Naive B cell (primary cell): Measurements from ENCODE around the gene PHC1. TPM values are rescaled to one million over a fixed set of nuclear protein-coding genes. Genes with fewer than 3 reads are reported as not detected.

ENCODE experiments used
- ATAC-seq, 2 donors: fragments of 150-1000 bp; cut with Tn5 transposase; 2 replicates each; pipeline ENCODE4 v1.10.0; 2021; ENCODE audit warnings: low read depth in 2 of 2, mild to moderate bottlenecking in 2 of 2, moderate library complexity in 2 of 2
- DNase-seq: peaks from one replicate; pipeline ENCODE4 v3.0.0; 2022
- H3K27ac Mint-ChIP-seq, 6 donors: one replicate each; pipeline ENCODE4 v1.8.0; 2020 to 2022; ENCODE audit warnings: mild to moderate bottlenecking in 6 of 6, mixed read lengths in 6 of 6, moderate library complexity in 5 of 6, inconsistent platforms in 2 of 6
- H3K27me3 Mint-ChIP-seq, 3 donors: one replicate each; pipeline ENCODE4 v1.8.0; 2021 to 2022; ENCODE audit warnings: mixed read lengths in 3 of 3, mild to moderate bottlenecking in 1 of 3
- H3K36me3 Mint-ChIP-seq, 2 donors: one replicate each; pipeline ENCODE4 v1.8.0; 2020 to 2022; ENCODE audit warnings: mixed read lengths in 2 of 2, inconsistent platforms in 1 of 2, mild to moderate bottlenecking in 1 of 2
- H3K4me1 Mint-ChIP-seq, 3 donors: one replicate each; pipeline ENCODE4 v1.8.0; 2020 to 2022; ENCODE audit warnings: mixed read lengths in 3 of 3, inconsistent platforms in 1 of 3, mild to moderate bottlenecking in 1 of 3, moderate library complexity in 1 of 3
- H3K4me3 Mint-ChIP-seq, 8 donors: one replicate each; pipeline ENCODE4 v1.8.0; 2020 to 2022; ENCODE audit warnings: mild to moderate bottlenecking in 8 of 8, mixed read lengths in 8 of 8, moderate library complexity in 8 of 8, inconsistent platforms in 2 of 8
- H3K9me3 Mint-ChIP-seq, 7 donors: one replicate each; pipeline ENCODE4 v1.8.0; 2020 to 2022; ENCODE audit warnings: mixed read lengths in 7 of 7, mild to moderate bottlenecking in 5 of 7, inconsistent platforms in 2 of 7, moderate library complexity in 1 of 7
- polyA plus RNA-seq, 6 donors: library from polyadenylated mRNA; unstranded; fragments of 300-500 nt; fragmentation: Illumina TruSeq; gene quantifications; one replicate each; pipeline ENCODE4 v1.2.3, GENCODE V29; 2021; ENCODE audit warnings: low read depth in 6 of 6

PHC1 gene
- polyA plus RNA-seq, 6 donors from 2014 or later, result 14.9 to 31.0 (median 18.8) TPM

GRCh38 chr12:8947737-8948136 lies 33.4 kb downstream of the PHC1 start:
- Mint-ChIP-seq H3K4me3 (peak overlapping the region in 6 of 8 donors; percentile 26 to 100 (median 80)), H3K4me1 (peaks cover 26 to 52% (median 42%) of the 10 kb centered on the region in 3 donors), H3K27me3 (no peaks in the 10 kb centered on the region)

GRCh38 chr12:8948701-8949341 lies 34.5 kb downstream of the PHC1 start:
- Mint-ChIP-seq H3K27me3 (no peaks in the 10 kb centered on the region), H3K27ac (peak overlapping the region; percentile 91 to 99 (median 98)), H3K9me3 (peaks cover 0 to 5% (median 0%) of the 10 kb centered on the region in 7 donors), H3K4me3 (peak overlapping the region; percentile 93 to 100 (median 98)), H3K36me3 (peaks cover 7 to 11% of the 10 kb centered on the region in 2 donors), H3K4me1 (peaks cover 26 to 52% (median 48%) of the 10 kb centered on the region in 3 donors)
- DNase-seq, result peak; percentile 21
- no peak for ATAC-seq

More at GRCh38 chr12:8947737-8948136, 33.4 kb downstream of the PHC1 start:
- H3K36me3 Mint-ChIP-seq, result peaks cover under 1 to 10% of the 10 kb centered on the region in 2 donors
- peak overlapping the region in 4 of 6 donors; percentile 34 to 92 (median 54) for H3K27ac Mint-ChIP-seq
- peaks cover 0 to under 1% (median 0%) of the 10 kb centered on the region in 7 donors for H3K9me3 Mint-ChIP-seq
- no peak for ATAC-seq
- DNase-seq, result peak; percentile 19

DNA sequence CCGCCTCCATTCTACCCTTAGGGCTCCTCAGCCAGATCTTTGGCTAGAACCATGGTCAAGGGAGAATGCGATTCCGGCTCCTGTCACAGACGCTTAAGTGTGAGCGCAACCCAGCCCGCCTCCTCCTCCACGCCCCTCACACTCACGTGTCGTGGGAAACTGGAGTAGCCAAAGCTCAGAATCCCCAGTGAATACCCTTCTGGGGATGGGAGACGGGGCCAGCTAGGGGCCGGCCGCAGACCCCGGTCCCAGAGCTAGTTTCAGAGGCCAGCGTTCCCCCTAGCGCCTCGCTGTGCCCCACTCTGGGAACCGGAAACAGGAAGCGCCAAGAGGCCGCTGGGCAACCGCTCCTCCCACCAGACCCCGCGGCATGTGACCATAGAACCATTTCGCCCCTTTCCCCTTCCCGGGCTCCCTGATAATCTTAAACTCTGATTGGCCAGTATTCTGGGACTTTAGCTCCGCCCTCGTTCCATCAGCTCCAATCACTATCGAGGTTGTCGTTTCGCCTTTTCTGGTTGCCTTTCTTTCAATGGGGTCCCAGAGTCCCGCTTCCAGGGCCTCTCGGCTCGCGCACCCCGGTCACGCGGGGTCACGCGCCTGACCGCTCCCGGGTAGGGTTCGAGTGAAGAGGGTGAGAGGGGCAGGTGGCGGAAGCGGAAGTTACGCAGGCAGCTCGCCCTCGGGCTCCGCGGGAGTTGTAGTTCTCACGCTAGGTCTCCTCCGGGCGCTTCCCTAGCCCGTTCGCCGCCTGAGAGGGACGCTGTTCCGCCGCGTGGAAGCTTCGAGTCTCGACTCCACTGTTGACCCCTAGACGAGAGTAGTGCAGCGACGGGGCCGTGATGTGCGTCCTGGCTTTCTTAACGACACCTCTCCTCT lies 35.3 kb downstream of the PHC1 start, which contains the start of gene M6PR:
M6PR (minus strand) TSS at position 304 of the 879 bp plus-strand sequence. CDS start 3,241 bp downstream, outside the sequence.
- no peaks in the 10 kb centered on the region for H3K27me3 Mint-ChIP-seq
- H3K9me3 Mint-ChIP-seq, result peaks cover 0 to 5% (median 0%) of the 10 kb centered on the region in 7 donors
- peak within 1 kb of the TSS; percentile 93 to 100 (median 98) for H3K4me3 Mint-ChIP-seq
- H3K36me3 Mint-ChIP-seq, result peaks cover 7 to 9% of the 10 kb centered on the region in 2 donors
- H3K4me1 Mint-ChIP-seq, result peaks cover 26 to 52% (median 48%) of the 10 kb centered on the region in 3 donors
- peak; percentile 85 to 86 for ATAC-seq
- peak within 1 kb of the TSS; percentile 91 to 99 (median 98) for H3K27ac Mint-ChIP-seq
- peak; percentile 89 for DNase-seq

DNA sequence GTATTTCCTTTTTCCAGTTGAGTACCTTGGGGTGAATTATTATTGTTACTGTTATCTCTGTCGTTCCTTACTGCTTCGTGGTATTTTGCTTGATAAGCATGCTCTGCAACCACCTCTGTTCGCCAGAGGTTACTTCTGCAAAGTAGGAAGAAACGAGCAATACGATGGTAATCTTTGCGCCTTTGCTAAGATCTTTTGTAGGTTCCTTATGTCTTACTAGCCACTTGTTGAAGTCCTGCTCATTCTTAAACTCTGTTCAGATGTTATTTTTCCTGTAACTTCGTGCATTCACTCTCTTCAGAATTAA lies 35.9 kb downstream of the PHC1 start:
- DNase-seq (no peak), ATAC-seq (peak; percentile 32 to 34)
- Mint-ChIP-seq H3K27ac (peak overlapping the region; percentile 91 to 99 (median 98)), H3K27me3 (no peaks in the 10 kb centered on the region), H3K4me3 (peak overlapping the region; percentile 93 to 100 (median 98)), H3K36me3 (peaks cover 7 to 9% of the 10 kb centered on the region in 2 donors), H3K4me1 (peaks cover 26 to 52% (median 48%) of the 10 kb centered on the region in 3 donors), H3K9me3 (peaks cover 0 to 5% (median 0%) of the 10 kb centered on the region in 7 donors)

- Mint-ChIP-seq H3K4me1 (peaks cover 26 to 52% (median 47%) of the 10 kb centered on the region in 3 donors), H3K9me3 (peaks cover 0 to 5% (median 0%) of the 10 kb centered on the region in 7 donors), H3K4me3 (peak overlapping the region; percentile 93 to 100 (median 98)), H3K36me3 (peaks cover 7 to 9% of the 10 kb centered on the region in 2 donors), H3K27ac (peak overlapping the region; percentile 91 to 99 (median 98)), H3K27me3 (no peaks in the 10 kb centered on the region)
- ATAC-seq (no peak), DNase-seq (no peak)
Measured at GRCh38 chr12:8950702-8951478, 36.6 kb downstream of the PHC1 start.

DNA sequence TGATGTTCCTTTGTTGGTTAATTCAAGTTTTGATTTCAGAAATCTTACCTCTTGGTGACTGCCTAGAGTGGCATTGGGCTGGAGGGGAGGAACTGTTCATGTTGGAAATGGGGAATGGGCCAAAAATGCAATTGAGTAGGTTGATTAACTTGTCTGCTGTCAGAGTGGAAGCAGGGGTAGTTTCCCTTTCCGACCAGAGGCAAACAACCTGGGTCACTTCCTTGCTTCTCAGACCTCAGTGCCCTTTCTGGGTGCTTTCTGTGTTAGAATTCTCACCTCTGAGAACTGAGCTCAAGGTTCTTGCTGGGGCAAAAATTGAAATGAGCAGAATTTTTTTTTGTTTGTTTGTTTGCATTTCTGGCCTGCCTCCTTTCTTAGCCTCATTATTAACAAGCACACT lies 37.4 kb downstream of the PHC1 start:
- H3K4me3 Mint-ChIP-seq, result peak overlapping the region in 4 of 8 donors; percentile 22 to 98 (median 27)
- H3K9me3 Mint-ChIP-seq, result peaks cover 0 to 5% (median 0%) of the 10 kb centered on the region in 7 donors
- H3K27ac Mint-ChIP-seq, result no peak overlapping the region
- peaks cover 7 to 9% of the 10 kb centered on the region in 2 donors for H3K36me3 Mint-ChIP-seq
- H3K4me1 Mint-ChIP-seq, result peaks cover 22 to 43% (median 38%) of the 10 kb centered on the region in 3 donors
- no peak for ATAC-seq
- no peak for DNase-seq
- H3K27me3 Mint-ChIP-seq, result no peaks in the 10 kb centered on the region

DNA sequence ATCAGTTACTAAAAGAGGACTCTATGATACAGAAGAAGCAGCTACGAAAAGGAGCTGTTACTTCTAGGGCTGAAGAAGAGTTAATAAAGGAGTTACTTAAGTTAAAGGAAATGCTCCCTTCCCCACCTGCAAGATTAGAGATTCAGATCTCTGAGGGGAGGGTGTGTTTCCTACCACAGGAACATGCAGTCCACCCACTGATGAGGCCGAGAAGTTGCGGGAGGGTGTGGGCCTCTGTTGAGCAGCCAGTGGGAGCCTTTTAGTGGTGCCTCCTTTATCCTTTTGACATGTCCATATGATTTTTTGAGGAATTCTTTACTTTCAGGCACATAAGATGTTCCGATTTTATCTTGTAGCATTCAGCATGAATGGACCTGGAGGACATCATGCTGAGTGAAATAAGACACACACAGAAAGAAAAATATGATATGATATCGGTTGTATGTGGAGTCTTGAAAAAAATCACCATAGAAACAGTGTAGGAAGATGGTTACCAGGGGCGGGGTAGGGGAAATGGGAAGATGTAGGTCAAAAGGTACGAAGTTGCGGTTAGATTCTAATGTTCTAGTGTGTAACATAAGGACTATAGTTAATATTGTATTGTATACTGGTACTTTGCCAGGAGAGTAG lies 39.6 kb downstream of the PHC1 start:
- Mint-ChIP-seq H3K27ac (no peak overlapping the region), H3K27me3 (no peaks in the 10 kb centered on the region), H3K4me1 (peaks cover 4 to 22% (median 18%) of the 10 kb centered on the region in 3 donors), H3K36me3 (peaks cover 7 to 9% of the 10 kb centered on the region in 2 donors), H3K4me3 (peak overlapping the region in 1 of 8 donors; percentile 50), H3K9me3 (peaks cover 0 to 5% (median 0%) of the 10 kb centered on the region in 7 donors)
- ATAC-seq, result no peak
- no peak for DNase-seq

- no peak overlapping the region for H3K27ac Mint-ChIP-seq
- H3K27me3 Mint-ChIP-seq, result no peaks in the 10 kb centered on the region
- peaks cover 7 to 9% of the 10 kb centered on the region in 2 donors for H3K36me3 Mint-ChIP-seq
Measured at GRCh38 chr12:8956073-8956472, 41.8 kb downstream of the PHC1 start.

DNA sequence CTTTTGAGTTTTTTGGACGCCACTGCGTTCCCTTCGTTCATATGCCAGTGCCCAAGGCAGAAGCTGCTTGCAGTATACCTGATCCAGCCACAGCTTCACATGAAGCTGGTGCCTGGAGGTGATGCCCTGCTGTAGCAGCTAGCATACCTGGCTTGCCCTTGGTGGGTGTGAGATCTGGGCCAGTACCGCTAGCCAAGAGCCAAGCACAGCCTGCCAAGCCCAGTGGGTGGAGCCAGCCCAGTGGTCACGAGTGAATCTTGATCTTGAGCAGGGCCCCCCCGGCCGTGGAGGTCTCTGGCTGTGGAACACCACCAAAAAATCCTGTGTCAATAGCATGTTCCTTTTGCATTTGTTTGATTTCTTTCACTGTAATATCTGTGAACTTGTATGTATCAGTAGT lies 42.5 kb downstream of the PHC1 start:
- Mint-ChIP-seq H3K27ac (peak overlapping the region in 1 of 6 donors; percentile 18), H3K9me3 (peaks cover 0 to 5% (median 0%) of the 10 kb centered on the region in 7 donors), H3K4me1 (peaks cover 0 to 7% (median 3%) of the 10 kb centered on the region in 3 donors), H3K36me3 (peaks cover 7 to 9% of the 10 kb centered on the region in 2 donors), H3K27me3 (no peaks in the 10 kb centered on the region), H3K4me3 (no peak overlapping the region)
- DNase-seq (no peak), ATAC-seq (no peak)

More at GRCh38 chr12:8956073-8956472, 41.8 kb downstream of the PHC1 start:
- ATAC-seq, result no peak
- H3K9me3 Mint-ChIP-seq, result peaks cover 0 to 5% (median 0%) of the 10 kb centered on the region in 7 donors
- H3K4me3 Mint-ChIP-seq, result no peak overlapping the region
- H3K4me1 Mint-ChIP-seq, result peaks cover 0 to 10% (median 7%) of the 10 kb centered on the region in 3 donors
- no peak for DNase-seq

GRCh38 chr12:8957561-8957960 lies 43.3 kb downstream of the PHC1 start:
- H3K4me1 Mint-ChIP-seq, result peaks cover 0 to 7% (median 0%) of the 10 kb centered on the region in 3 donors
- H3K4me3 Mint-ChIP-seq, result no peak overlapping the region

DNA sequence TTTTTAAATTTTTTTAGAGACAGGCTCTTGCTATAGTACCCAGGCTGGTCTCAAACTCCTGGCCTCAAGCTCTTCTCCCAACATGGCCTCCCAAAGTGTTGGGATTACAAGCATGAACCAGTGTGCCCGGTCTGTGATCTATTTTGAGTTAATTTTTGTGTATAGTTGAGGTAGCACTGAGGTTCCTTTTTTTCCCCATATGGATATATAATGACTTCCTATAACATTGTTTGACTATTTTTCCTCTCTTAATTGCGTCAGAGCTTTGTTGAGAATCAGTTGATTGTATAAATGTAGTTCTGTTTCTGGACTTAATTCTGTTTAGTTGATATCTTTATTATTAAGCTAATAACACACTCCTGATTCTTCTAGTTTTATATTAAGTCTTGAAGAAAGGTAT lies 43.8 kb downstream of the PHC1 start:
- H3K27me3 Mint-ChIP-seq, result no peaks in the 10 kb centered on the region
- H3K9me3 Mint-ChIP-seq, result peaks cover 0 to 6% (median 2%) of the 10 kb centered on the region in 7 donors
- no peak overlapping the region for H3K4me3 Mint-ChIP-seq
- H3K4me1 Mint-ChIP-seq, result peaks cover 0 to 2% (median 0%) of the 10 kb centered on the region in 3 donors
- DNase-seq (no peak), ATAC-seq (no peak)
- no peak overlapping the region for H3K27ac Mint-ChIP-seq
- H3K36me3 Mint-ChIP-seq, result peaks cover 4 to 7% of the 10 kb centered on the region in 2 donors

More at GRCh38 chr12:8957561-8957960, 43.3 kb downstream of the PHC1 start:
- H3K36me3 Mint-ChIP-seq, result peaks cover 9 to 11% of the 10 kb centered on the region in 2 donors
- peak overlapping the region in 2 of 6 donors; percentile 15 to 18 for H3K27ac Mint-ChIP-seq
- ATAC-seq (no peak), DNase-seq (no peak)
- H3K9me3 Mint-ChIP-seq, result peaks cover 0 to 7% (median 3%) of the 10 kb centered on the region in 7 donors
- no peaks in the 10 kb centered on the region for H3K27me3 Mint-ChIP-seq

DNA sequence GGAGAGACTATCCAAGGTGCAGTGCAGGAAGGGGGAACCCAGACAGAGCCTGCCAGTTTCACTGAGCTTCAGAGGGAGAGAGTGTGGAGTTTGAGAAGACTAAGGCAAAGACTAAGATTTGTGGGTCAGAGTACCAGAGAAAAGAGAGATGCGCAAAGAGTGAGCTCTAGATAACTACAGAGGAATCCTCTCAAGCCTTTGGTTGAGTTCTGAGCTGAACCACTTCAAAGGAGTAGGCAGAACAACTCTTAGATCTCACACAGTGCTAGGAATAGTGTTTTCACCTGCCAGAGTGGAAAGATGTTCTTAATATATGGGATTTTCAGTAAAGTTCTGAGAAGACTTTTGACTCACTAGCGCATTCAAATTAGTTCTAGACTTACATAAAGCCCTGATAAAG lies 45.9 kb downstream of the PHC1 start:
- no peak for ATAC-seq
- Mint-ChIP-seq H3K27me3 (no peaks in the 10 kb centered on the region), H3K4me3 (no peak overlapping the region)

More for the DNA sequence above, 45.9 kb downstream of the PHC1 start:
- Mint-ChIP-seq H3K9me3 (peaks cover 3 to 12% (median 10%) of the 10 kb centered on the region in 7 donors), H3K4me1 (peaks cover 0 to 5% (median 0%) of the 10 kb centered on the region in 3 donors), H3K27ac (no peak overlapping the region), H3K36me3 (peaks cover 10 to 12% of the 10 kb centered on the region in 2 donors)
- DNase-seq, result no peak
